ENCODE measurements around the gene DPEP2.
A peak's percentile ranks its signal among the peaks of the same experiment; 100 is the strongest.
"Not testable (repeated sequence)": the region's sequence is repeated elsewhere in the genome, so short reads cannot be mapped to it uniquely, and the experiment has no call there.

DPEP2 gene

DNA sequence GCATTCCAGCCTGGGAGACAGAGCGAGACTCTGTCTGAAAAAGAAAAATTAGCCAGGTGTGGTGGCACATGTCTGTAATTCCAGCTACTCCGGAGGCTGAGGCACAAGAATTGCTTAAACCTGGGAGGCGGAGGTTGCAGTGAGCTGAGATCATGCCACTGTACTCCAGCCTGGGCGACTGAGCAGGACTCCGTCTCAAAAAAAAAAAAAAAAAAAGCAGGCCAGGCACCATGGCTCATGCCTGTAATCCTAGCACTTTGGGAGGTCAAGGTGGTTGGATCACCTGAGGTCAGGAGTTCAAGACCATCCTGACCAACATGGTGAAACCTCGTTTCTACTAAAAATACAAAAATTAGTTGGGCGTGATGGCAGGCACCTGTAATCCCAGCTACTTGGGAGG is 27.0 kb downstream of the DPEP2 start:
- DNase-seq: not testable (repeated sequence)

GRCh38 chr16:67971111-67971510 is 28.2 kb downstream of the DPEP2 start:
- DNase-seq: no peak

DNA sequence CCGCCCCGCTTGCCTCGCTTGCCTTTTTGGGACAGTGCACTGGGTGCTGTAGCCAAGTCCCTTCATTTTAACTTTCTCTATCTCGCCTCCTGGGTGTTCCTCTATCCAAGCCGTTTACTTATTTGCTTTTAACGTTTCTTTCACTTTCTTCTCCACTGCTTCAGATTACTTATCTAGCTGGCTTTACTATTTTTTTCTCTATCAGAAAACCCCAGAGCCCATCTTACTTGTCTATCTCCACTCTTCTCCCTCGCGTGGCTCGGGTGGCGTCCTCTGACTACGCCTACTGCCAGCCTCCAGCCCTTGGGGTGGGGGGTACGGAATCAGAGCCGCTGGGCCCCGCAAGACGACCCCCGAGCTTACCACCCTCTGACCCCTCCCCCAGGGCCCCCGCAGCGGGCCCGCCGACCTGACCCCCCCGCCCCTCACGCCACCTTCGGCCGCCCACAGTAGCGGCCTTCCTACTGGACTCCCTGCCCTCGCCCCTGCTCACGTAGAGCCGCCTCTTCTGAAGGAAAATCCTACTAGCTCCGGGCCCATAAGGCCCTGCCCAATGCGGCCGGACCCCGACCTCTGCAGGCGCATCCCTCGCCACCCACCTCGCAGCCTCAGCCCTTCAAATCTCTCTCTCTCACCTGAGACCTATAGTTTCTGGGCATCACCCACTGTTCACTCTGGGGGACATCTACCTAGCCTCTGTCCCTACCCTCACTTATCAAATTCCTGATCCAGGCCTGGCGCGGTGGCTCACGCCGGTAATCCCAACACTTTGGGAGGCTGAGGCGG is 29.8 kb downstream of the DPEP2 start:
- no peak for DNase-seq

DNA sequence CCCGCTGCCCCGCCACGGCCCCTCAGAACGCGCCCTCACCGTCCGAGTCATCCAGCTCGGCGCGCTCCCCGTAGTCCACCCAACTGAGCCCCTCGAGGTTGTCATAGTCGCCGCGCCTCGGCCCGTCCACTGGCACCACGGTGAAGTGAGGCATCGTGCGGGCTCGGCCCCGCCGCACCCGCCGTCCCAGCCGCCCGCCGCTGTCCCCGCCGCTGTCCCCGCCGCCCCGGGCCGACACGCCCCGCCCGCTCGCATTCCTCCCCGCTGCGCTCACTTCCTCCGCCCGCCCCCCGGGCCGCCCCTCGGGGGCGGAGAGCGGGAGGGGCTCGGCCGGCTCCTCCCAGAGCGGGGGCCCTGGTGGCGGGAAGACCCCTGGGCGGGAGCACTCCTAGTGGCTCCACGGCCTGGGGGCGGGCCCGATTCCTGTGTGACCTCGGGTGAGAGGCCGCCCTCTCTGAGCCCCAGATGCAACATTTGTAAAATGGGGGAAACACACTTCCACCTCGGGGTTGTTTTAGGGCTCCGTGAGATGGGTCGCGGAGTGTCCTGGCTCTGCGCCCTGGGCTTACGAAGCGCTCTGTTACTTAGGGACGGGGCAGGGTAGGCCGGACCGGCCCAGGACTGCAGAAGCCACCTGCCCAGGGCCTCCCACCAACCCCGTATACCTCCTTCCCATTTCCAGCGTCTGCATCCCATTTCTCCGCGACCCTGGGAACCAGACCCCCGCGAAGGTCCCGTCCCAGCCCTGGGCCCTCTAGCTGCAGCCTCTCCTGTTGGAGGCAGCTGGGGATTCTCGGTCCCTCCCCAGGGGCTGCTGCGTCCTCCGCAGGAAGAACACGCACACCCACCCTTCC is 30.7 kb downstream of the DPEP2 start, which contains the start of gene SLC12A4:
TSS of gene SLC12A4 (minus strand) at position 238 of the 854 bp plus-strand sequence. CDS start at position 154, 84 bp downstream.
- peak; percentile 4 for DNase-seq

DNA sequence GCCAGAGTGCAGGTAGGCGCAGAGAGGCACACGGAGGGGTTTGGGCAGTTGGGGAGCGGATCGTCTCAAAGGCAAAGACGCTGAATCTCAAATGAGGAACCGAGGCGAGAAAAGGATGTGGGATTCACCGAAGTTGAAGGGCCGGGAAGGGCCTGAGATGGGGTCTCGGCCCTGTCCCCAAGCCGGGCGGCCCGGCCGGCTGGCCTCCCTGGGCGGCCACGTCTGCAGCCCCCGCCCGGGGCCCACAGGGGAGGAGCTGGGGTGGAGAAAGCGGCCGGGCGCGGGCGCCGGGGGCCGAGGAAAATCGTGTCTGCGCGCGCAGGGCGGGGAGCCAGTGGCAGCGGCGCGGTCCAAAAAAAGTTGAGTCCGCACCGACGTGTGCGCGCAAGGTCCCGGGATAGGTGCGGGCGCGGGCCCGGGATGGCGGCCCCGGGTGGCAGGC is 31.3 kb downstream of the DPEP2 start:
- no peak for DNase-seq

GRCh38 chr16:67967183-67967957 is 31.9 kb downstream of the DPEP2 start:
- DNase-seq: no peak

DNA sequence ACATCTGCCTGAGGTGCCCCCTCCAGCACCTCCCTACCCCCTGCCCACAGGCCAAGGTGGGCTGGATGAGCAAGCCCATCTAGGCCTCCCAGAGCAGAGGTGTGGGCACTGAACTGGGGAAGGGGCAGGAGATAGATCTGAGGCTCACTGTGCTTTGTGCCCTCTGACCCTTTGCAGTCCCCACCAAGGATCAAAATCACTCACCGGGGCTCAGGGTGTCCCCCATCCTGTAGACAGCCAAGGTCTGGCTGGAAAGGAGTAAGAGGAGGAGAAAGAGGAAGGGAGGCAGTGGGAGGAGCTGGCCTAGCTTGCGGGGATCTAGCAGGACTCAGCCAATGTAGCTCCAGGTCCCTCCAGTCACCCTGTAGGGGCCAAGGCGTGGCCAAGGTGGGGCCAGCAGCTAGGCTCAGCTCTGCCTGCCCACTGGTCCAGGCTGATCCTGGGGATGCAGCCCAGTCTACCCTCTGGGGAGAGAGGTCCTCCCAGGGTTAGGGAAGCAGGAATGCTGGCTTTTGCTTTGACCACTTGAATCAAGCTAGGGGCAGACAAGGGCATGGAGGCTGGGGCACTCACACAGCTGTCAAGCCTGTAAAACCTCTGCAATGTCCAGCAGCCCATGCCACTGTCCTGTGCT is 32.6 kb downstream of the DPEP2 start:
- DNase-seq: no peak

DNA sequence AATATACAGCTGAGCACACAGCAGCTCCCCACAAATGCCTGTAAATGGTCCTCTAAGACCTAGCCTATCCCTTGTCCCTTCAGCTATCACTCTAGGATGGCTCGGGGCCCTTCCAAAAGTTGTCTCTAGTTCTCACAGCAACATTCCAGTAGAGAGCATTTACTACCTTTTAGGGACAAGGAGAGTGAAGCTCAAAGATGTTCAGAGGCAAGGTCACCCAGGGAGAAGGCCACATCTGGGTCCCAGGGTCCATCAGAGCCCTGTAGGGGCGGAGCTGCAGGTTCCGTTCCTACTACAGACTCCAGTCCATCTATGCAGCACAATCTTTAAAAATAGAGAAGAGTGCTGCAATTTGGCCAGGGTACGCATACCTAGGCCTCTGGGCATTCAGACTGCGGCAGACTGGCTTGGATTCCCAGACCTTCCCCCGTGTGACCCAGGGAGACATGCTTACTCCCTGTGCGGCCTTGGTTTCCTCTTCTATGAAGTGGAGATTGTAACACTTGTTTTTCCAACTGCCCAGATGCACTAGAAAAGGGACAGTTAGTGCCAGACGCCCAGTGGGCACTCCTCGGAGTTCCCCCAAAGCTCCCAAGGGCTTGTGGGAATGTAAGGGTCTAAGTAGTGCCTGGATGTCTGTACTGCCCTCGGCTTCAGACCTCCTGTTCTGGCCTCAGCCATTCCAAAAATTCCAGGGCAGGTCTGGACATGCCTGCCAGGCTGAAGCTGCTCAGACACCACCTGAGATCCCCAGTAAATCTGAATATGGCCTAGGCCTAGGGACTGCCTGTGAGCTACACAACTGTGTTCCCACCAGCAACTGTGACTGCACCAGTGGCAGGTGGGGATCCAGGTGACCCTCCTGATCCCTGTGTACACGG is 33.4 kb downstream of the DPEP2 start:
- no peak for DNase-seq

DNA sequence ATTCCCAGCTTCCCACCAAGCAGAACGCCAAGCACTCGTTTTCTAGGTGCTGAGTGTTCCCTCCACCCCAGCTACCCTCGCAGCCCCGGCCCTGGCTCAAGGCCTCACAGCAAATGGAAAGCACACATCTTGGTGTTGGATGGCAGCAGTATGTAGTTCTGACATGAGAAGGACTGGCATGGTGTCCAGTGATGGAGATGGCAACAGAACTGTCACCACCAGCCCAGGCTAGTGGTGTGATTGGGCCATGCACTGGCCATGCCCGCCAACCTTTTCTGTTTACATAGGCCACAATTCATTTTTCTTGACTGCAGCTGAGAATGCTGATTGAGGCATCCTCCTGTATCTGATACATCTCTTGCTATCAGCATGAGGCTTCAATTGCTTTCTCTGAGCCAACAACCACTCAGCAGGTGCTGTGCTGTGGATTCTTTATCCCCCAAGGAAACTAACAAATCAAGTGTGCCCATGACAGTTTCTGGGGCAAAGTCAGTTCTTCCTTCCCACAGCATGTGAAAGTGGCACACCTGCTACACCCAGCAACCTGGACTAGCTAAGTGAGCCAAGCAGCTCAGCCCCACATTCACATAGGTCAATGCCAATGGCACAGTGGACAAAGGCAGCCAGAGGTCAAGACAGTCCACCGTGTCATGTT is 34.7 kb downstream of the DPEP2 start:
- DNase-seq: no peak

DNA sequence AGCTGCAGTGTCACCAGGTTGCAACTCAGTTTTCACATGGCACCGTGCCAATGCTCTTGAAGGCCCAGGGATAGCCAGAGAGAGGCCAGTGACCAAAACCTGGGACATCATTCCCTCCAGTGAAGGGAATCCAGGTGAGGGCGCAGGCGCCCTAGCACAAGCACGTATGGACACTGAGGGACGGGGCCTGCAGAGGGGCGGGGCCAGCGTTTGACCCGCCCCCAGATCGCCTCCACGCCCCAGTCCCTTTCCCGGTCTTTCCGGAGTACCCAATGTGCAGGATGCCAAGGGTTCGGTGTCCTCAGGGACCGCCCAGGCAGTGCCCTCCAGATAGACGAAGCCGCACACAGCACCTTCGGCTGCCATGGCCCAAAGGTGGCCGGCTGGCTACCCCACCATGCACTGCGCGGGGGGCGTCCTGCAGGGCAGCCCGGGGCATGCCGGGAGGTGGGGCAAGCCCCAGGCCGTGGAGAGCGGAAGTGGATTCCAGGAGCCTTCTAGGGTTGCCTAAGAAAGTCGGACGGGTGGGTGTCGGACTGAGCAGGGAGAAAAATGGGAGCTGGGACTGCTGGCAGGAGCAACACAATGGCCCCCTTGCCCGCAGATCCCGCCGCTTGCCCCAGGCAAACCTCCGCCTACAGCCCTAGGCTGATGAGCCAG is 35.5 kb downstream of the DPEP2 start:
- DNase-seq: no peak

GRCh38 chr16:67963292-67963661 is 36.0 kb downstream of the DPEP2 start:
- no peak for DNase-seq

DNA sequence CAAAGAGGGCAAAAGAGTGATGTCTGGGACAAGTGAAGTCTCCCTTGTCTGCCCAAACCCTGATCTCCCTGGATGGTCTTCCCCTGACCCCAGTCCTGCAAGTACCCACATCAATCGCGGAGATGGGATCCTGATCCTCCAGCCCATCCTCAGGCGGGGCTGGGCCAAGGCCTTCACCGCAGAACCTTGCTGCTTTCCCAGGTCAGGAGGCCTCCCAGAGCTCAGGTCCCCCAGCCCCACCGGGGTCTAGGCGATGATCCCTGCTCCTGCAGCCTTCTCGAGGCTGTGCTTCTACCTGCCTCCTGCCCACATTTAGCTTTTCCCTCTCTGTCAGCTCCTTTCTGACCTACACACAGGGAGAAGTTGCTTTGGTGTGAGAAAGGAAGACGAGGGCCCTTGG is 37.1 kb downstream of the DPEP2 start:
- no peak for DNase-seq

- peak; percentile 88 for DNase-seq
Measured at GRCh38 chr16:67961551-67961957, 37.7 kb downstream of the DPEP2 start.

DNA sequence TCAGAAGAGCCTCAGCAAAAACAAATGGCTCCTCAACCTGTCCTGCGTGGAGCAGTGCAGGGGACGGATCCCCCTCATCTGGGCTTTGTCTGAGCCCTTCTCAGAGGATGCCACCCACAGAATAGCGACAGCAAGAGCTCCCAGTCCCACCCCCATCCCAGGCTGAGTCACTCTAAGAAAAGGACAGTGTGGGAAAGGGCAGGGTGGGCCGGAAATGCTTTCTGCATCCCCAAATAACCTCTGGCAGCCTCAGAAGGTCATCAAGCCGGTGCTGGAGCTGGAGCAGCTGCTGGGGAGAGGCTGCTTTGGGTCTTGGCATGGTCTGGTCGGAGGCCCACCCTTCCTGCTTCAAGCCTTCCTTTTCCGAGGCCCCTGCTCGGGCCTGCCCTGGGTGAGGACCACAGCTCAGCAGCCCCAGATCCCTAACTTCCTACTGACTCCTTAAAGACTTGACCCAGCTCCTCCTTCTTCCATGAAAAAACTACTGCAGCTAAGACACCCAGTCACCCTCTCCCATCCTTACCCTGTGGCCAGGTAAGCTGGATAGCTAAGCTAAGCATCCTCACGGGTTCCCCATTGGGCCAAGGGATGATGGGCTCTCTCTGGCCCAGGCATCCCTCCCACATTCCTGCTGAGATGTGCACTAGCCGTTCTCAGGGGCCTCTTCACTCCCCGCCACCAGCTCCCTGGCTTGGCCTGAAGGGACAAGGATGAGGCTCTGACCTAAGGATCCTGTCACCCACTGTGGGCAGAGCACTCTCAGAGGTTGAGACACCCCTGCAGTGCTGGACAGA is 39.6 kb downstream of the DPEP2 start:
- DNase-seq: no peak

GRCh38 chr16:67957622-67958021 is 41.7 kb downstream of the DPEP2 start:
- DNase-seq: no peak

DNA sequence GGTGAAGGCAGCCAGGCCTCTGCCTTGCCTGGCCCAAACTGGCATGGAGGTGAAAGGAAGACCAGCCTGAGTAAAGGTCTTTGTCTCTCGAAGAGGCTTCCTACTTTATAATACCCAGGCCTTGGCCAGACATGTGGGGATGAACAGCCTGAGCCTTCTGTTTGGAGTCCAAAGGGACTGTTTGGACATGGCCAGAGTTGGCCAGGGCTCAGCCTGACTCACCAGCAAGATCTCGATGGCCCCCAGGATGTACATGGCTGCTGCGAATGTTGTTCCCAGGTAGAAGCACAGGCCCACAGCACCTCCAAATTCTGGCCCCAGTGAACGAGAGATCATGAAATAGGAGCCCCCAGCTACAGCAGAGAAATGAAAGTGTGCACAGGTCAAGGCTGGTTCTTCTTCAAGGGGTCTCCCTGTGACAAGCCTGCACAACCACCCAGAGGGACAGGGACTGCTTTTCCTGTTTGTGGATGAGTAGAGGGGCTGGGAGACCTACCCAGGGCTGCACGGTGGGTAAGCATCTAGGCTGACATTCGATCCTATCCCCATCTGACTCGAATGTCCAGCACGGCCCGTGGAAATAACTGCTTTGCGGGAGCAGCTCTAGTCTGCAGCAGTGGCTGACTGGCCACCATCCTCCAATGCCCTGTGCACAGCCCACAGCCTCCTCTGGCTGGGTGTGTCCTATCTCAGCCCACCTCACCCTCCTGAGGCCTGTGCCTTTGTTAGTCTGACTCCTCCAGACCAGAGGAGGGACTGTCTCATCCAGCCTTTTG is 44.7 kb downstream of the DPEP2 start:
- no peak for DNase-seq

GRCh38 chr16:67953641-67954375 is 45.5 kb downstream of the DPEP2 start:
- DNase-seq: no peak

- DNase-seq: no peak
Measured at GRCh38 chr16:67951485-67951884, 47.8 kb downstream of the DPEP2 start.

All from NCI-H748 treated with DMSO at 0.1 percent for 48 hours (cell line).